ENCODE measurements around the gene EDDM3A.

Gene EDDM3A

DNA sequence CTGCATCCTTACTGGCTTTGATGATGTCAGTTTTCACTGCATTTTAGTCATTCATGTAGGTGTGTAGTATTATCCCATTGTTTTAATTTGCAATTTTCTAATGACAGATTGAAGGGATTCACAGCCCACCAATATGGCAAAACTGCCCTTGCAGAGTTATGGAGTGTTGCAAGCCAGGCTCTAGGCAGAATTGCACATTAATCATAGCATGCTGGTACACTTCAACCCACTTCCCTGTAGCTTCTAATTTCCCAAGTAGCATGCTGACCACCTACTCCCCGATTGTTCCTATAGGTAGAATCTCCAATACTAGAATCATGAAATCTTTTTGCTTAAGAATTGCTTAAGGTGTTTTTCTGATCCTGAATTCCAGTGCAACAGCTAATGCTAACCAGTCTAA is 30.2 kb downstream of the EDDM3A start (continued):
- TF ChIP-seq, protein P1, sequence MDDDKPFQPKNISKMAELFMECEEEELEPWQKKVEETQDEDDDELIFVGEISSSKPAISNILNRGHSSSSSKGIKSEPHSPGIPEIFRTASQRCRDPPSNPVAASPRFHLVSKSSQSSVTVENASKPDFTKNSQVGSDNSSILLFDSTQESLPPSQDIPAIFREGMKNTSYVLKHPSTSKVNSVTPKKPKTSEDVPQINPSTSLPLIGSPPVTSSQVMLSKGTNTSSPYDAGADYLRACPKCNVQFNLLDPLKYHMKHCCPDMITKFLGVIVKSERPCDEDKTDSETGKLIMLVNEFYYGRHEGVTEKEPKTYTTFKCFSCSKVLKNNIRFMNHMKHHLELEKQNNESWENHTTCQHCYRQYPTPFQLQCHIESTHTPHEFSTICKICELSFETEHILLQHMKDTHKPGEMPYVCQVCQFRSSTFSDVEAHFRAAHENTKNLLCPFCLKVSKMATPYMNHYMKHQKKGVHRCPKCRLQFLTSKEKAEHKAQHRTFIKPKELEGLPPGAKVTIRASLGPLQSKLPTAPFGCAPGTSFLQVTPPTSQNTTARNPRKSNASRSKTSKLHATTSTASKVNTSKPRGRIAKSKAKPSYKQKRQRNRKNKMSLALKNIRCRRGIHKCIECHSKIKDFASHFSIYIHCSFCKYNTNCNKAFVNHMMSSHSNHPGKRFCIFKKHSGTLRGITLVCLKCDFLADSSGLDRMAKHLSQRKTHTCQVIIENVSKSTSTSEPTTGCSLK (tag by site-specific recombination; IDR thresholded peaks at IDR 0.05) = no peak
- TF ChIP-seq MZF1 (tag by site-specific recombination; IDR thresholded peaks at IDR 0.05; ENCODE audit: borderline replicate concordance) = no peak
- no peak for TF ChIP-seq BCL11B (tag by site-specific recombination; IDR thresholded peaks at IDR 0.05; ENCODE audit: low read depth)
- no peak for TF ChIP-seq ZNF521 (tag by site-specific recombination; IDR thresholded peaks at IDR 0.05)
- no peak for TF ChIP-seq ZNF221 (tag by site-specific recombination; IDR thresholded peaks at IDR 0.05; ENCODE audit: borderline replicate concordance)

DNA sequence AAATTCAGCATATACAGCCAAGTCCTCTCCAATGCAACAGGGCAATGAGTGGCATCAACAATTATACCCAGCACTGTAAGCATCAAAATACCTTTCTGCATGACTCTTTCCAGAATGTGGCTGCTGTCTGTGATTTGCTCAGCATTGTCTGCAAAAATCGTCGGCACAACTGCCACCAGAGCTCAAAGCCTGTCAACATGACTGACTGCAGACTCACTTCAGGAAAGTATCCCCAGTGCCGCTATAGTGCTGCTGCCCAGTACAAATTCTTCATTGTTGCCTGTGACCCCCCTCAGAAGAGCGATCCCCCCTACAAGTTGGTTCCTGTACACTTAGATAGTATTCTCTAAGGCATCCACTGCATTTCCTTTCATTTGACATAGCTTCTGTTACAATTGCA is 36.1 kb downstream of the EDDM3A start:
- TF ChIP-seq, protein P2, sequence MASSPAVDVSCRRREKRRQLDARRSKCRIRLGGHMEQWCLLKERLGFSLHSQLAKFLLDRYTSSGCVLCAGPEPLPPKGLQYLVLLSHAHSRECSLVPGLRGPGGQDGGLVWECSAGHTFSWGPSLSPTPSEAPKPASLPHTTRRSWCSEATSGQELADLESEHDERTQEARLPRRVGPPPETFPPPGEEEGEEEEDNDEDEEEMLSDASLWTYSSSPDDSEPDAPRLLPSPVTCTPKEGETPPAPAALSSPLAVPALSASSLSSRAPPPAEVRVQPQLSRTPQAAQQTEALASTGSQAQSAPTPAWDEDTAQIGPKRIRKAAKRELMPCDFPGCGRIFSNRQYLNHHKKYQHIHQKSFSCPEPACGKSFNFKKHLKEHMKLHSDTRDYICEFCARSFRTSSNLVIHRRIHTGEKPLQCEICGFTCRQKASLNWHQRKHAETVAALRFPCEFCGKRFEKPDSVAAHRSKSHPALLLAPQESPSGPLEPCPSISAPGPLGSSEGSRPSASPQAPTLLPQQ (tag by site-specific recombination; IDR thresholded peaks at IDR 0.05) = no peak
- TF ChIP-seq MZF1 (tag by site-specific recombination; IDR thresholded peaks at IDR 0.05; ENCODE audit: borderline replicate concordance) (no peak), ZNF654 (tag by site-specific recombination; IDR thresholded peaks at IDR 0.05; ENCODE audit: low read depth) (no peak), KLF16 (tag by site-specific recombination; IDR thresholded peaks at IDR 0.05) (no peak), GFI1B (tag by site-specific recombination; IDR thresholded peaks at IDR 0.05) (no peak), ZNF624 (tag by site-specific recombination; IDR thresholded peaks at IDR 0.05) (no peak), ZNF426 (tag by site-specific recombination; IDR thresholded peaks at IDR 0.05) (no peak)
- TF ChIP-seq, protein P3, sequence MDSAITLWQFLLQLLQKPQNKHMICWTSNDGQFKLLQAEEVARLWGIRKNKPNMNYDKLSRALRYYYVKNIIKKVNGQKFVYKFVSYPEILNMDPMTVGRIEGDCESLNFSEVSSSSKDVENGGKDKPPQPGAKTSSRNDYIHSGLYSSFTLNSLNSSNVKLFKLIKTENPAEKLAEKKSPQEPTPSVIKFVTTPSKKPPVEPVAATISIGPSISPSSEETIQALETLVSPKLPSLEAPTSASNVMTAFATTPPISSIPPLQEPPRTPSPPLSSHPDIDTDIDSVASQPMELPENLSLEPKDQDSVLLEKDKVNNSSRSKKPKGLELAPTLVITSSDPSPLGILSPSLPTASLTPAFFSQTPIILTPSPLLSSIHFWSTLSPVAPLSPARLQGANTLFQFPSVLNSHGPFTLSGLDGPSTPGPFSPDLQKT (IDR thresholded peaks at IDR 0.05; ENCODE audit: borderline replicate concordance, low read depth, low read length) = no peak
- POLR2A ChIA-PET = no interaction called here
- peaks cover 3% of the 10 kb centered on the region for H3K4me1 ChIP-seq (ENCODE audit: control insufficient read depth, insufficient read depth, low read length)
- H3K9me3 ChIP-seq (ENCODE audit: control insufficient read depth, insufficient read depth, low read depth, low read length) = no peaks in the 10 kb centered on the region
- H3K27ac ChIP-seq (ENCODE audit: extremely low read depth, low read depth, low read length) = no peak overlapping the region
- CTCF ChIA-PET = interaction anchor here (1.2 to 1.4 kb wide), 2 partner anchors 11 to 74 kb away, joined by 3 to 4 read pairs; no protein-coding TSS in a partner anchor
- H3K4me3 ChIP-seq (ENCODE audit: low read depth, low read length) = no peak overlapping the region
- no peaks in the 10 kb centered on the region for H3K36me3 ChIP-seq (ENCODE audit: control insufficient read depth in 2 of 2, insufficient read depth in 1 of 2, low read length in 2 of 2)

DNA sequence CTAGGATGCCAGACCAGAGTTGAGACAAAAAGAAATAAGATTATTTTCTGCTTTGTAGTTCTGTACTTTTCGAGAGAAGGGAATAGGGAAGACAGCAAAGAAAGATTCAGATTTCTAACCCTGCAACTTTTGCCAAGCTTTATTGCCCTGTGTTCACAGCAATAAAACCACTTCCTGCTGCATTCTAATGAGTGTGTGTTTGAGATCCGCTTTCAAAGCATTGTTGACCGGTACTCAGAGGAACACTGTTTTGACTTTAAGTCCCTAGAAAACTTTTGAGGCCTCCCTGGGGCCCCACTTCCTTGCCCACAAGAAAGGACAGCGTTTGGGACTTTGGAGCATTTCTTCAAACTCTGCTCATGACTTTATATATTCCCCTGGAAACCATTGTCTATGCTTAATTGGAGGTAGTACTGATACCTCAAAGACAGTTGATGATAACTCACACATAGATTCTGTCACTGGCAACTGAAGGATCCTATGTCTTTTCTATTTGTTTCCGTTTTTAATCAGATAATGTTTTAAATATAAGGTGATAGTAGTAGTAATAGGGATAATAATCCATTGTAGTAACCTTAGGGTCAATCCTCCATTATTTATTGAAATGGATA is 36.7 kb downstream of the EDDM3A start:
- H3K4me3 ChIP-seq (ENCODE audit: low read depth, low read length) = no peak overlapping the region
- TF ChIP-seq ZNF843 (tag by site-specific recombination; IDR thresholded peaks at IDR 0.05) = no peak
- no peak for TF ChIP-seq ZNF433 (tag by site-specific recombination; IDR thresholded peaks at IDR 0.05; ENCODE audit: low read depth)
- TF ChIP-seq ZNF521 (tag by site-specific recombination; IDR thresholded peaks at IDR 0.05) = no peak
- TF ChIP-seq TRIM28 (IDR thresholded peaks at IDR 0.05; ENCODE audit: borderline replicate concordance, low read length) = 0 out of 2 replicates have a peak, but pooled peaks have one; percentile 63
- no peak for TF ChIP-seq ZNF324 (tag by site-specific recombination; IDR thresholded peaks at IDR 0.05)
- TF ChIP-seq ZNF626 (tag by site-specific recombination; IDR thresholded peaks at IDR 0.05) = no peak
- no peak for TF ChIP-seq YY1 (tag by site-specific recombination; IDR thresholded peaks at IDR 0.05)
- TF ChIP-seq, protein P4, sequence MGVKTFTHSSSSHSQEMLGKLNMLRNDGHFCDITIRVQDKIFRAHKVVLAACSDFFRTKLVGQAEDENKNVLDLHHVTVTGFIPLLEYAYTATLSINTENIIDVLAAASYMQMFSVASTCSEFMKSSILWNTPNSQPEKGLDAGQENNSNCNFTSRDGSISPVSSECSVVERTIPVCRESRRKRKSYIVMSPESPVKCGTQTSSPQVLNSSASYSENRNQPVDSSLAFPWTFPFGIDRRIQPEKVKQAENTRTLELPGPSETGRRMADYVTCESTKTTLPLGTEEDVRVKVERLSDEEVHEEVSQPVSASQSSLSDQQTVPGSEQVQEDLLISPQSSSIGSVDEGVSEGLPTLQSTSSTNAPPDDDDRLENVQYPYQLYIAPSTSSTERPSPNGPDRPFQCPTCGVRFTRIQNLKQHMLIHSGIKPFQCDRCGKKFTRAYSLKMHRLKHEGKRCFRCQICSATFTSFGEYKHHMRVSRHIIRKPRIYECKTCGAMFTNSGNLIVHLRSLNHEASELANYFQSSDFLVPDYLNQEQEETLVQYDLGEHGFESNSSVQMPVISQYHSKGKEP (tag by site-specific recombination; IDR thresholded peaks at IDR 0.05) = peak; percentile 55; the same call in 1 of the 2 replicates
- TF ChIP-seq, protein P5, sequence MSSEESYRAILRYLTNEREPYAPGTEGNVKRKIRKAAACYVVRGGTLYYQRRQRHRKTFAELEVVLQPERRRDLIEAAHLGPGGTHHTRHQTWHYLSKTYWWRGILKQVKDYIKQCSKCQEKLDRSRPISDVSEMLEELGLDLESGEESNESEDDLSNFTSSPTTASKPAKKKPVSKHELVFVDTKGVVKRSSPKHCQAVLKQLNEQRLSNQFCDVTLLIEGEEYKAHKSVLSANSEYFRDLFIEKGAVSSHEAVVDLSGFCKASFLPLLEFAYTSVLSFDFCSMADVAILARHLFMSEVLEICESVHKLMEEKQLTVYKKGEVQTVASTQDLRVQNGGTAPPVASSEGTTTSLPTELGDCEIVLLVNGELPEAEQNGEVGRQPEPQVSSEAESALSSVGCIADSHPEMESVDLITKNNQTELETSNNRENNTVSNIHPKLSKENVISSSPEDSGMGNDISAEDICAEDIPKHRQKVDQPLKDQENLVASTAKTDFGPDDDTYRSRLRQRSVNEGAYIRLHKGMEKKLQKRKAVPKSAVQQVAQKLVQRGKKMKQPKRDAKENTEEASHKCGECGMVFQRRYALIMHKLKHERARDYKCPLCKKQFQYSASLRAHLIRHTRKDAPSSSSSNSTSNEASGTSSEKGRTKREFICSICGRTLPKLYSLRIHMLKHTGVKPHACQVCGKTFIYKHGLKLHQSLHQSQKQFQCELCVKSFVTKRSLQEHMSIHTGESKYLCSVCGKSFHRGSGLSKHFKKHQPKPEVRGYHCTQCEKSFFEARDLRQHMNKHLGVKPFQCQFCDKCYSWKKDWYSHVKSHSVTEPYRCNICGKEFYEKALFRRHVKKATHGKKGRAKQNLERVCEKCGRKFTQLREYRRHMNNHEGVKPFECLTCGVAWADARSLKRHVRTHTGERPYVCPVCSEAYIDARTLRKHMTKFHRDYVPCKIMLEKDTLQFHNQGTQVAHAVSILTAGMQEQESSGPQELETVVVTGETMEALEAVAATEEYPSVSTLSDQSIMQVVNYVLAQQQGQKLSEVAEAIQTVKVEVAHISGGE (tag by site-specific recombination; conservative IDR thresholded peaks at IDR 0.05; ENCODE audit: low read depth) = peak; percentile 42; the same call in 1 of the 2 replicates
- no peak for TF ChIP-seq ZNF133 (tag by site-specific recombination; IDR thresholded peaks at IDR 0.05)
- TF ChIP-seq YY2 (tag by site-specific recombination; IDR thresholded peaks at IDR 0.05) = no peak
- TF ChIP-seq ZNF37A (tag by site-specific recombination; IDR thresholded peaks at IDR 0.05) = no peak
- TF ChIP-seq ZBTB1 (tag by site-specific recombination; IDR thresholded peaks at IDR 0.05) = no peak
- CTCF ChIA-PET = interaction anchor here (1.2 to 1.4 kb wide), 2 partner anchors 11 to 73 kb away, joined by 3 to 4 read pairs; no protein-coding TSS in a partner anchor
- H3K9me3 ChIP-seq (ENCODE audit: control insufficient read depth, insufficient read depth, low read depth, low read length) = no peaks in the 10 kb centered on the region
- peaks cover 3% of the 10 kb centered on the region for H3K4me1 ChIP-seq (ENCODE audit: control insufficient read depth, insufficient read depth, low read length)
- no peak overlapping the region for H3K27ac ChIP-seq (ENCODE audit: extremely low read depth, low read depth, low read length)
- H3K36me3 ChIP-seq (ENCODE audit: control insufficient read depth in 2 of 2, insufficient read depth in 1 of 2, low read length in 2 of 2) = no peaks in the 10 kb centered on the region
- POLR2A ChIA-PET = no interaction called here

All from HEK293 (cell line).